GM12865 (cell line): ENCODE results near the gene SMARCAD1.

Experiments
- DNase-seq: peaks from one replicate; pipeline ENCODE4 v3.0.0; 2010; ENCODE audit warnings: low read depth
- H3K4me3 ChIP-seq: 2 replicates; pipeline ENCODE4 v1.5.1; 2011; ENCODE audit warnings: mild to moderate bottlenecking, low read depth, low read length, control low read depth
- TF ChIP-seq, protein P1 (sequence below): IDR thresholded peaks from 2 replicates; pipeline ENCODE4 v1.5.1; 2011; ENCODE audit warnings: low read length, control low read depth, low read depth, inconsistent platforms; ENCODE audit not compliant: insufficient read depth; ENCODE audit errors: missing control alignments

Gene SMARCAD1

DNA sequence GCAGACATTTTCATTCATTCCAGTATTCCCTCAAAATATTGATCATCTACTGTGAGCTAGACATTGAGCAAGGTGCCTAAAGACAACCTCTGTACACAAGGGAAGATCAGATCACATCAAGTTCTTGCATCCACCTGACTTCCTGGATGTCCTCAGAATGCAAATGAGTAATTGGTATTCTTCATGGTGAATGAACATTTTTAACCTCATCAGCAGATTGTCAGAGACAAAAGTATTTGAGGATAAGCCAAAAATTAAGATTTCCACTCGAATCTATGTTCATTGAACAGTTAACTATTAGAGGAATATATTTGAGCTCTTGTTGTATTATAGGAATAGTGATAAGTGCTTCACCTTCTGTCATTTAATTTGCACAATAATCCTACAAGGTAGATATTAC lies 1.3 kb downstream of the SMARCAD1 start:
- H3K4me3 ChIP-seq, result peak overlapping the region; percentile 77
- DNase-seq, result peak; percentile 5
- TF ChIP-seq, protein P1, sequence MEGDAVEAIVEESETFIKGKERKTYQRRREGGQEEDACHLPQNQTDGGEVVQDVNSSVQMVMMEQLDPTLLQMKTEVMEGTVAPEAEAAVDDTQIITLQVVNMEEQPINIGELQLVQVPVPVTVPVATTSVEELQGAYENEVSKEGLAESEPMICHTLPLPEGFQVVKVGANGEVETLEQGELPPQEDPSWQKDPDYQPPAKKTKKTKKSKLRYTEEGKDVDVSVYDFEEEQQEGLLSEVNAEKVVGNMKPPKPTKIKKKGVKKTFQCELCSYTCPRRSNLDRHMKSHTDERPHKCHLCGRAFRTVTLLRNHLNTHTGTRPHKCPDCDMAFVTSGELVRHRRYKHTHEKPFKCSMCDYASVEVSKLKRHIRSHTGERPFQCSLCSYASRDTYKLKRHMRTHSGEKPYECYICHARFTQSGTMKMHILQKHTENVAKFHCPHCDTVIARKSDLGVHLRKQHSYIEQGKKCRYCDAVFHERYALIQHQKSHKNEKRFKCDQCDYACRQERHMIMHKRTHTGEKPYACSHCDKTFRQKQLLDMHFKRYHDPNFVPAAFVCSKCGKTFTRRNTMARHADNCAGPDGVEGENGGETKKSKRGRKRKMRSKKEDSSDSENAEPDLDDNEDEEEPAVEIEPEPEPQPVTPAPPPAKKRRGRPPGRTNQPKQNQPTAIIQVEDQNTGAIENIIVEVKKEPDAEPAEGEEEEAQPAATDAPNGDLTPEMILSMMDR, result no peak

DNA sequence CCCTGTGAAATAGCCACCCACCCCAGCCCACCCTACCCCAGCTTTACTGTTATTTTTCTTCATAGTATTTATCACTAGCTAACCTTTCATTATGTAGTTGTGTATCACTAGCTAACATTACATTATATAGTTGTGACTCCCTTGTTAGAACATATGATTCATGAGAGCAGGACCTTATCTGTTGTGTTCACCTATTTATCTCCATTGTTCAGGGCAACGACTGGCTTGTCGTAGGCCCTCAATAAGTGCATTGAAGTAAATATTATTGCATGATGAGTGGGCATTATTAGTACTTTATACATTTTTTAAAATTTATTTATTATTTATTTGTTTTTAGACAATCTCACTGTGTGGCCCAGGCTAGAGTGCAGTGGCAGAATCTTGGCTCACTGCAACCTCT lies 4.2 kb downstream of the SMARCAD1 start:
- no peak for DNase-seq
- TF ChIP-seq, protein P1, result no peak
- no peak overlapping the region for H3K4me3 ChIP-seq

DNA sequence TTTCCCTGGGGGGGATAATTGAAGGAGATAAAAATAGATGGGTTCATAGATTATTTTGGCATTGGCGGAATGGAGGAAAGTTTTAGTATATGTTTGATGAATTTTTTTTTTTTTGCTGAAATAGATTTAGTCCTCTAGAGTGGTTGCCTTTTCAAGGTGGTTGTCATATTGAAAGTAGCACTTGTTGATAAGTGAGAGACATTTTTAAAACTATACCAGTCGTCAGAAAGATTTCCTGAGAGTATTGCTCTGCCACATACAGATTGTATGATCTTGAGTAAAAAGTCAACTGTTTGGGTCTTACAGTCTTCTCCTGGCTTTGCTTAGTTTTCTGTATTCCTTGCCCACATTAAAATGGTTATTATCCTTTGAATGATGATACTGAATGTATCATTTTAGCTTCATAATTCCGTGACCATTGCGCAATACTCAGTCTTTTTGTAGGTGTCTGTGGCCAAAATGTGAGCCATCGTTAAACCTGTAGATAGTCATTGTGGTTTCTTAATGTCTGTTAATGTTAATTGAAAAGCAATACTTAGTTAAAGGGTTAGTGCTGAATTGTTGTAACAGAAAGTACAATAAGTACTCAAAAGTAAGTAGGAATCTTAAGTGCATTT lies 7.1 kb downstream of the SMARCAD1 start:
- TF ChIP-seq, protein P1, result no peak
- no peak overlapping the region for H3K4me3 ChIP-seq
- no peak for DNase-seq

DNA sequence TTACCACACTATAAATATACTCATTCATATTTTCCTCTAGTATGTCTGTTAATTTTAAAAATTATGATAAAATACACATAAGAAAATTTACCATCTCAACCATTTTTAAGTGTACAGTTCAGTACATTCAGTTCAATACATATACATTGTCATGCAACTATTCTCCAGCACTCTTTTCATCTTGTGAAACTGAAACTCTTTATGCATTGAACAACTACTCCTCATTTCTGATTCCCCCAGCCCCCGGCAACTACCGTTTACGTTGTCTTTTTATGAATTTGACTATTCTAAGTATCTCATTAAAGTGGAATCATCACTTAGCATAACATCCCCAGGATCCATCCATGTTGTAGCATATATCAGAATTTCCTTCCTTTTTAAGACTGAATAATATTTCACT lies 8.7 kb downstream of the SMARCAD1 start:
- H3K4me3 ChIP-seq, result no peak overlapping the region
- no peak for DNase-seq

DNA sequence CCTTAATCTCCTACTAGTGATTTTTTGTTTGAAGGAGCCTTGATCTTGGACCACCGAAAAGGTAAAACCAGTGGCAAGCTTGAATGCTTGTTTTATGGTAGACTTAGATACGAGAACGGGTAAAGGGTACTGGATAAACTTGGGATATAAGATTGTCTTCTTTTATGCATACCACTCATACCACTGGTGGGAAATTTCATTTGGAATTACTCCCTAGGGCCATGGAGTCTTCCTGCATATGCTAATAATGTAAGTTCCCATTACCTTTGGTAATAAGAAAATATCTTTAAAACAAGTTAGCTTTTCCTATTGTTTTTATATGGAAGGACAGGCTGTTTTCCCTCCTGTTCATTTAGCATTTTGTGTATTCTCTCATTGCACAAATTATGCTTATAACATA lies 11.7 kb downstream of the SMARCAD1 start:
- no peak overlapping the region for H3K4me3 ChIP-seq
- TF ChIP-seq, protein P1, result no peak
- DNase-seq, result no peak

More for the DNA sequence above, 8.7 kb downstream of the SMARCAD1 start:
- TF ChIP-seq, protein P1, result no peak

DNA sequence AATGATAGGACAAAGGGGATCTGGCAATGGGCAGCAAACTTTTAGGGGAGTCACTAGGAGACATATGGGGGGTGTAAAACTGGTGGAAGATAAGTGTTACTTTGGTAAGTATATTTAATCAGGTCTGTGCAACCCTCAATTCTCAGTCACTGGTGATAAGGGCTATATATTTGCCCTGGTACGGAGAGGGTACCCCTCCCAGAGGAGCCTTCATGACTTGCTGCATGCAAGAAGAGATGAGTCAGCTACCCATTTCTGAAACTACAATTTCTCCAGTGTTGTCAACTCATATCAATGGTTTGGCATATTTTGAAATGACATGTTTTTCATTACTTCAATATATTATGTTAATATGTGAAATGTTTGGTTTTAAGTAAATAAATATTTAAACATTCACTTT lies 14.3 kb downstream of the SMARCAD1 start:
- no peak overlapping the region for H3K4me3 ChIP-seq
- no peak for DNase-seq
- TF ChIP-seq, protein P1, result no peak

DNA sequence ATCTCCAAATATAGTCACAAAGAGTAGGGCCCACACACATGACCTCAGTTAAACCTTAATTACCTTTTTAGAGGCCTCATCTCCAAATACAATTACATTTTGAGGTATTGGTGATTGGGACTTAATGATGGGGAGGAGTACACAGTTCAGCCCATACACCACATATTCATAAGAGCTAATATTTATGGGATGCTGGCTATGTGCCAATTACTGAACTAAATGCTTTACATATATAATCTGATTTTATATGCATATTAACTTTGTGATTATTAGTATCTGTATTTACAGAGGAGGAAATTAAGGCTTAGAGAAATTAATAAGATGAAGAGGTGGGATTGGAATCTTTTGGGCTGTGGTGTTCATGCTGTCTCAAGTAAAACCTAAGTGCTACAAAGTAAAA lies 17.8 kb downstream of the SMARCAD1 start:
- no peak for DNase-seq
- H3K4me3 ChIP-seq, result no peak overlapping the region
- TF ChIP-seq, protein P1, result no peak
